Body of pancreas (tissue), 4 donors: ENCODE measurements around the gene UAP1L1. TPM values are rescaled to one million over a fixed set of nuclear protein-coding genes. Genes with fewer than 3 reads are reported as not detected.

Experiments
- ATAC-seq: fragments of 150-250 bp; one replicate; pipeline ENCODE4 v1.9.1; 2016
- DNase-seq, 4 donors: peaks; one replicate each; pipeline ENCODE4 v3.0.0-alpha.2; 2019
- H3K27ac ChIP-seq, 4 donors: fragments of 200-600 bp; sonication (generic); 1 replicate in 3 of 4; 2 replicates in 1 of 4; pipeline versions ENCODE4 v1.5.1 to v1.6.1; 2016 to 2019; ENCODE audit warnings: mild to moderate bottlenecking in 1 of 4, mixed read lengths in 1 of 4, moderate library complexity in 1 of 4
- H3K27me3 ChIP-seq, 2 donors: fragments of 200-600 bp; sonication (generic); one replicate each; pipeline ENCODE4 v1.6.0; 2016; ENCODE audit warnings: mild to moderate bottlenecking in 1 of 2
- H3K36me3 ChIP-seq, 2 donors: fragments of 200-600 bp; sonication (generic); replicated peaks in 1 of 2; 2 replicates each; pipeline ENCODE4 v1.5.1; 2016; ENCODE audit warnings: low read depth in 2 of 2; ENCODE audit not compliant: insufficient read depth in 1 of 2
- H3K4me1 ChIP-seq: fragments of 200-600 bp; sonication (generic); one replicate; pipeline ENCODE4 v1.6.0; 2016
- H3K4me3 ChIP-seq, 2 donors: fragments of 200-600 bp; sonication (generic); 1 replicate in 1 of 2; 2 replicates in 1 of 2; pipeline ENCODE4 v1.5.1; 2016 to 2019
- H3K9me3 ChIP-seq, 3 donors: fragments of 200-600 bp; sonication (generic); 1 replicate in 2 of 3; 2 replicates in 1 of 3; pipeline ENCODE4 v1.5.1; 2016
- CTCF ChIP-seq, 7 experiments: fragments of 450-650 bp in 4 of 7; fragments of 200-600 bp in 3 of 7; sonication (generic) in 3 of 7; IDR thresholded peaks; one replicate each; pipeline ENCODE4 v1.5.1; 2016 to 2019; ENCODE audit warnings: antibody characterized with exemption in 7 of 7
- POLR2A ChIP-seq, 3 donors: fragments of 450-650 bp; IDR thresholded peaks; one replicate each; pipeline ENCODE4 v1.6.1; 2016; ENCODE audit warnings: antibody characterized with exemption in 3 of 3, mild to moderate bottlenecking in 2 of 3
- WGBS, 2 donors: methylation state at CpG; one replicate each; pipeline ENCODE4 v1.1.5; 2017; 5-methylcytosine and 5-hydroxymethylcytosine counted together
- intact Hi-C: fragments of 100-400 bp; cut with DNase I; formaldehyde crosslinking; loops from one replicate; pipeline ENCODE4 v1.15.1; 2023
- total RNA-seq, 2 donors: library from RNA; depleted of rRNA; stranded (reverse); fragments of >200 nt; gene quantifications; one replicate each; pipeline ENCODE4 v1.1.0, GENCODE V29; 2016

The UAP1L1 gene
- total RNA-seq, 2 donors from 2014 or later, result 7.8 to 8.2 TPM

GRCh38 chr9:137114220-137114612 lies 36.9 kb downstream of the UAP1L1 start:
- H3K4me3 ChIP-seq, result peak overlapping the region; percentile 51 to 55
- intact Hi-C loops, result no loop called here
- H3K4me1 ChIP-seq, result peaks cover 17% of the 10 kb centered on the region
- peak overlapping the region in 2 of 4 donors; percentile 1 to 34 for H3K27ac ChIP-seq
- H3K9me3 ChIP-seq, result no peaks in the 10 kb centered on the region
- H3K27me3 ChIP-seq, result no peaks in the 10 kb centered on the region
- ATAC-seq (peak; percentile 31), DNase-seq (no peak)
- WGBS, 2 donors, result 0 to 1% methylated on average over 8 to 22 of the region's 45 CpGs
- no peaks in the 10 kb centered on the region for H3K36me3 ChIP-seq
- no peak for TF ChIP-seq CTCF (IDR thresholded peaks at IDR 0.05)
- no peak for TF ChIP-seq POLR2A (IDR thresholded peaks at IDR 0.05)

GRCh38 chr9:137114613-137115393 lies 37.5 kb downstream of the UAP1L1 start, which contains the start of gene DPP7:
Gene DPP7, minus strand, starts transcription at chr9:137114733. Its CDS starts 20 bp downstream, at chr9:137114713.
- intact Hi-C loops, result loop anchor here (5.0 kb wide), 1 partner anchor 117 kb away; the partner anchor contains the start of gene SLC34A3
- H3K9me3 ChIP-seq, result no peaks in the 10 kb centered on the region
- H3K27me3 ChIP-seq, result no peaks in the 10 kb centered on the region
- no peaks in the 10 kb centered on the region for H3K36me3 ChIP-seq
- DNase-seq, result peak; percentile 68 to 81 (median 74)
- H3K4me3 ChIP-seq, result peak within 1 kb of the TSS; percentile 51 to 55
- peak within 1 kb of the TSS in 2 of 4 donors; percentile 1 to 34 for H3K27ac ChIP-seq
- 0 to 2% methylated on average over 10 to 53 of the region's 70 CpGs for WGBS, 2 donors
- ATAC-seq, result peak; percentile 86
- TF ChIP-seq CTCF (IDR thresholded peaks at IDR 0.05), result no peak
- TF ChIP-seq POLR2A (IDR thresholded peaks at IDR 0.05), result peak in 2 of 3 donors; percentile 22 to 40
- H3K4me1 ChIP-seq, result peaks cover 17% of the 10 kb centered on the region

- Histone ChIP-seq H3K4me3 (no peak overlapping the region), H3K9me3 (no peaks in the 10 kb centered on the region), H3K27ac (no peak overlapping the region), H3K36me3 (no peaks in the 10 kb centered on the region), H3K4me1 (peaks cover 17% of the 10 kb centered on the region), H3K27me3 (no peaks in the 10 kb centered on the region)
- intact Hi-C loops, result loop anchor here (5.0 kb wide), 1 partner anchor 117 kb away; the partner anchor contains the start of gene SLC34A3
- TF ChIP-seq CTCF (IDR thresholded peaks at IDR 0.05) (no peak), POLR2A (IDR thresholded peaks at IDR 0.05) (no peak)
- ATAC-seq (no peak), DNase-seq (no peak)
- 49 to 54% methylated on average over 5 to 21 of the region's 21 CpGs for WGBS, 2 donors
Observed at GRCh38 chr9:137115394-137116026, 38.2 kb downstream of the UAP1L1 start.

GRCh38 chr9:137116027-137116507 lies 38.8 kb downstream of the UAP1L1 start:
- H3K4me1 ChIP-seq, result peaks cover 17% of the 10 kb centered on the region
- 42 to 100% methylated on average over 1 to 6 of the region's 6 CpGs for WGBS, 2 donors
- intact Hi-C loops, result loop anchor here (5.0 kb wide), 1 partner anchor 116 kb away; the partner anchor contains the start of gene SLC34A3
- H3K27ac ChIP-seq, result no peak overlapping the region
- DNase-seq (no peak), ATAC-seq (no peak)
- no peaks in the 10 kb centered on the region for H3K36me3 ChIP-seq
- H3K9me3 ChIP-seq, result no peaks in the 10 kb centered on the region
- H3K4me3 ChIP-seq, result no peak overlapping the region
- H3K27me3 ChIP-seq, result no peaks in the 10 kb centered on the region
- no peak for TF ChIP-seq POLR2A (IDR thresholded peaks at IDR 0.05)
- no peak for TF ChIP-seq CTCF (IDR thresholded peaks at IDR 0.05)
